OCI-M1 (cell line): ENCODE data around the gene NPAS3.

Source experiments
- DNase-seq: peaks from one replicate; lab custom pipeline; 2025; lab: John Stamatoyannopoulos, UW

Gene NPAS3

DNA sequence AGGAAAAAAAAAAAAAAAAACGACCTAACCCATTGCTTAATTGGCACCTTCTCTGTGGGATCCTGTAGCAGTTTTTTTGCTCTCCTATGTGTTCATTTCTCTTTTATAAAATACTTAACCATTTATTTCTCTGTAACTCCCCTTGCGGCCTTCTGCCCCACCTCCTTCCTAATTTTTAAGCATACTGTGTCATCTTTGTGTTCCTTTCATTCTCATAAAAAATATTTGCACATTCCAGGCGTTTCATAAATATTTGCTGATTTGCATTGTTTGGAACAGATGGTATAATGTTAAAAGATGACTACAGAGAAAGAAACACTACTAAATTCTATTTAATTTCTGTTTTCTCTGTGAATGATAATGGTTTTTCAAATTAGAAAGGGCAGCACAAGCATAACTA, 77.9 kb downstream of the NPAS3 start:
- DNase-seq = no peak

DNA sequence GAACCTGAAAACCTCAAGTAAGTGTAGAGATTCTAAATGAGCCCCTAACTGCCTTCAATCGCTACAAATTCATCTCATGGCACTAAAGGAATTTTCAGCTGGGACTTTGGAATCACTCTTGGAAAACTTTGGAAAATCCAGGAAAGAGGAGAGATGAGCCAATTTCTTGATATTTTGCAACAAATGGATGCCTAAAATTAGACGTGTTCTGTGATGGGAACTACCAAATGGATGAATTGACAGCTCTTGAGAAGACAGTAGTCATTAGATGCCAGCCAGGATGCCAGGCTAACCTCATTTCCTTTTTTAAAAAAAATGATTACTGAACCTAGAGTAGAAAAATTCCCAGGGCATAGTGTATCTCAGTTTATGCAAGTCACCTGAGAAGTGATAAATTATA, 78.3 kb downstream of the NPAS3 start:
- no peak for DNase-seq

DNA sequence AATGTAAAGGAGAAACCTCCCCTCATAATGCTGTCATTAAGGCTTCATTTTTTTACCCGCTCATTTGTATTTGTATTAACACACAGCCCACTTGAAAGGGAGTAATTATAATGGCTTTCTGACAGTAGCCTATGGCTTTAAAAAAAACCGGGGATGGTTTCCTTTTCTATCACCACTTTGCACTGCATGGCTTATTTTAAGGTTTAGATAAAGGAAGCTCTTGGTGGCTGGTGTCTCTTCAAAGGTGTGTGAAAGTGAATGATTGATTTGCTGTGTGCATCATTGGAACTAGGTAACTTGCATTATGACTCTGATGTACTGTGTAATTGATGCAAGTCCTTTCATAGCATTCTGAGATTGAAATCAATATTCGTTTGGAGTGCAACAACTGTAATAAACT, 80.7 kb downstream of the NPAS3 start:
- DNase-seq = no peak

DNA sequence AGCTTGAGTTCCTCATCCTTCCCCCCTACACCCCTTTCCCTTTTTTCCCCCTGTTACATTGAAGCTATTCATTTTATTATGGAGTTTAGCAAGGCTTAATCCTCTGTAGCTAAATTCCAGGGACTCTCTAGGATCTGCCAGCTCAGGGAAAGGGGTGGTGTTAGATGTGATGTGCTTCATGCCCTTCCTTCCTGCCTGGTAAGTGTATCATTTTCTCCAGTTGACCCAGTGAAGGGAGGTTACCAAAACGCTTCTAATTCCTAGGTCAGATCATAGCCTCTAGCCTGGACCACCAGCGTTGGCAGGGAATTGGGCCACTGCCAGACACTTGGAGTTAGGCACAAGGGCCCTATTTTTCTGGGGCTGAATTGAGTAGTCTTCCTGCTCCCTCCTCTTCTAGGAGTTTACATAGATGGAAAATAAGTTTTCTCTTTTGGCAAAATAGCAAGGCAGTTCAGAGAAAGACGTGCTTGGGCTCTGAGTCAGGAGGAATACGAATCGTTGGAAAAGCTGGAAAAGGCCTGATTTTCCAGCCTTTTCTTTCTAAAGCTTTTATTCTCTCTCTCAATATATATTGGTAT, 88.3 kb downstream of the NPAS3 start:
- DNase-seq = no peak

DNA sequence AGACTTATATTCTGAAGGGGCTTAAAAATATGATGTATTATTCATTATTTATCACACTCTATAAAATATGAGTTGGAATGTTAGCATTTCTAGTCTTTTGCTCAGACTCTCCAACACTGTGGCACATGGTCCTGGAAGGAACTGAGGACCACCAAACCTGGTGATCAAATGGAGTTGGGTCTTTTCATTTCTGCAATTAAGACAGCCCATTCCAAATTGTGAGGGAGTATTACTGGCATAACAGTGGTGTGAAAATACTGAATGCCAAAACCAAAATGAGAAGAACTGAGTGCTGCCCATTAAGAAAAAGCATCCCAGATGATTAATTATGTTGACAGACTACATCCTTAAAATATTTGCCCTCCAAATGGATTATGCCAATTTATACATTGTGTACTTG, 90.8 kb downstream of the NPAS3 start:
- DNase-seq = no peak

DNA sequence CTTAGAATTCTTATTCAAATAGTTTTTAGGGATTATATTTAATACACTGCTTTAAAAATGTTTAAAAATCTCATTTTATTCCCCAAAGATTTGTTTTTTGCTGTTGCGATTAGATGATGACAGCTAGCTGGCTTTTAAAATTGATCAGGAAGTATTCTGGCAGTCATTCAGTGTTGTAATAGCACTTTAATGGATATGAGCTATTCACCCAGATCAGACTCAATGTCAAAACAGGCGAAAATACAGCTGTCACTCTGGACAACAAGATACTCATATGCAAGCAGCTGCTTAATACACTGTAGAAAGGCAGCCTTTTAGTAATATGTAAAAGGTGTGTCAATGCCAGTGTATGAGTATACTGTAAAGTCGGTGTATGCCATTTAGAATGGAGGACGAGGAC, 91.7 kb downstream of the NPAS3 start:
- DNase-seq = no peak

DNA sequence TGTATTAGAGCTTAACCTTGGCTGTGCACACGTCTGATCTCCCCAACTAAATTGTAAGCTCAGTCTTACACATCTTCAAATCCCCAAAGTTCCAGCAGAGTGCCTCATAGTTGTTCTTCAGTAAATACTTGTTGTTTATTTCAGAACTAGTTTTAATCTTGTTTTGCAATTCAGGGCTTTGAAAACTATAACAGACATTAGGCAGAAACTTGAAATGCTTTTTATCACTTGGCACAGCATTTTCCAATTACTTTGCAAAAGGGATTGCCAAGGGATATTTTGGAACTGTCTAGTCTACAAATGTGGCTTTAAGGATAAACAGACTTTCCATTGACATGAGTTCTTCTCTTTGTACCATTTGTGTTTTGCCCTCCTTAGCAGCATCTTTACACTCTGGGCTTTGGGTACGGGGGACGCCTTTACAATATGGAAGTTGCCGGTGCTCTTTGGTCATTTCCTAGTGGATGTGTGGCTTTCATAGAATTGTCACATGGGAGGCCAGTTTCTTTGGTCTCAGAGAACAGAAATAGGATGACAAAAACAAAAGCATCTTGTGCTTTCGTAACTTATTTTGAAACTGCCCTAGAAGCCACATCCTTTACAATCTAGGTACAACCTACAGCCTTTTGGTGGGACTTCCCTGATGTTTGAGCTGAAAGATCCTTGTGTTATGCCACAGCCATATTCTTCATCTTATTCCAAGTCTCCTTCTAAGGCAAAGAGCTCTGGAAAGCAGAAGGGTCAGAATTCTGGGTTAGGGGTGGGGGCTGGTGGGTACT, 96.9 kb downstream of the NPAS3 start:
- no peak for DNase-seq

DNA sequence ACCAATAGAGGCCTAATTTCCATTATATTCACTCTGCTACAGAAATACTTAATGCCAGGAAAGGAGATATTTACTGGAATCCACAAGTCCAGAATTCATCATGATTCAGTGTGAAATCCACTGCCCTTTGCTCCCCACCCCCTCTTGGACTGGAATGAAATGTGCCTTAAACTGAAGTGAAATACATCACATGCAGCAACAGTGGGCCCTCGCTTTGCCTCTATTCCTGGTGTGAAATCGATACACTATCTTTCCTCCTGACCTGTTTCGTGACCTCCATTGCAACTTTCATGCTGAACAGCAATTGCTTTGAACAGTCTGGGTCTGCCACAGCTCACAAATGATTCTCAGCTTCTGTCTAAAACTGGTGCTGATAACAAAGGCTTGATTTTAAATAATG, 100.6 kb downstream of the NPAS3 start:
- no peak for DNase-seq

DNA sequence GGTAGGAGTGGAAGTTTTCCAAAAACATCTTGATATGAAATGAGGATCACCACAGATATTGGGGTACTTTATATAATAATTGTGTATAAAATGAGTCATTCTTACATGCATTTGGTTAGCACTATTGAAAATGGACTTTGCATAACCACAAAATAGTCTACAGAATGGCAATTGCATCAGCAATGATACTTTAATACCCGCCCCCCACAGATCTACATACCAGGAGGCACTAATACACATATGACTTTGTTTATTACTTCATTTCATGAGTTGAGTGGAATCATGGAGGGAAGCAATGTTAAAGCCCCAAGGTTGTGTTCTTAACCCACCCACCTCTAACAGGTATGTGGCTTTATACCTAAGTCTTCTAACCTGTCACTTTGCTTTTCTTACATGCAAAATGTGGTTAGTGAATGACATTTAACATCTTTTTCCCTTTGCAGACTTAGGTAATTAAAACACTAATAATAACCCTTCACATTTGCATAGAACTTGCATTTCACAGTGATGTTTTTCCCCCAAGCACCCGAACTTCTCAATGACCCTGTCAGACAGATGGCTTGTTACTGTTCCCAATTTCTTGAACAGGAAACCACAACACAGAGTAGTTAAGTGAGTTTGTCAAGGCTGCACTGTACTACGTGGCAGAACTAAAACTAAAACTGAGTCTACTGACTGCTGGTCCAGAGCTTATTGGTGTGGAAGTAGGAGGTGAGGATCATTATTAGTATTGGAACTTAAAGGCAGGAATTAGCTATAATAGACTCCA, 101.9 kb downstream of the NPAS3 start:
- no peak for DNase-seq

DNA sequence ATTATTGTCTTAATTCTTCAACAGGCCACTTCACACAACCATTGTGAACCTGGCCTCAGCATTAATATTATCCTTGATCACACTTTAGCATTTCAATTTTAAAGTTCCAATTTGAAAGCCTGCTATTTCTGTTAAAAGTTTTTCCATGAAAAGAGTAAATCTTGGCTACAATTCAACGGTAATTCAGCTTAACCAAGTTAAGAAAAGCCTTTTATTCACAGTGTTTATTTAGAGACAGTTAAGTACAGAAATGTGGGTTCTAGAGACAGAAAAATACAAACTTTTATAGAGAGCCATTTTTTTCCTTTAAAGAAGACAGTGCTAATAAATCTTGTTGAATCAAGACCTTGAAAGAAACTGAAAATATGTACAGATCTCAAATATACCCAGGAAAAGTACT, 103.9 kb downstream of the NPAS3 start:
- DNase-seq = no peak

DNA sequence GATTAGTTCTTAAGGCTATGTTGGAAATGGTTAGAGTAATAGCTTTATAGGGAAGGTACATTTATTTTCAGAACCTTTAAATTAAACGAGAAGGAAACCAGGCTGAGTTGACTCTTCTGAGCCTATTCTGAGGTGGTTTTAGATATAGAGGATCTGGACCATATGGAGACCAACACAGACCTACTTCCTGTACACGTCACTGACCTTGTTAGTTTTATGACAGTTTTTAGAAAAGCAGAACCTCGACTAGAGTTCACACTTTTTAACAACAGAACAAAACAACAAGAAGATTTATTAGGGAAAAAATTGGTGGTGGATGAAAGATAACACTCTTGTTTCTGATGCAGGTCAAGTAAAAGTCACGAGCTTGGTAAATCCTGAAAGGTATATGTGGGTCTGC, 107.1 kb downstream of the NPAS3 start:
- no peak for DNase-seq

DNA sequence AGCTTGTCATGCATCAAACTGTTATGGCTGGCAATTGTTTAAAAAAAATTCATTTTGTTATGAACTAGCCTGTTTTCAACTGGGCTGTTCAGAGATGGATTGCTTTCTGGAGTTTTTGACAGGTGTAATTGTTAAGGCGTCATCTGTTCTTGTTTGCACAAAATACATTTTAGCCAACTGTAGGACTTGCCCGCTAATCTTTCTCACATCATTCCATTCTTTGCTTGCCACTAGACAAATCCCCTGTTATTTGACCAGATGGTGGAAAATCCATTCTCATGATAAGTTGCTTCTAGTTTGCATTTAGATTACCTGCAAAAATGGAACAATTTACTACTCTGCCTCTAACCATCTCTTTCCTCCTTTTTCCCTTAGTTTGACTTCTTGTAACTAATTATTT, 114.3 kb downstream of the NPAS3 start:
- no peak for DNase-seq

DNA sequence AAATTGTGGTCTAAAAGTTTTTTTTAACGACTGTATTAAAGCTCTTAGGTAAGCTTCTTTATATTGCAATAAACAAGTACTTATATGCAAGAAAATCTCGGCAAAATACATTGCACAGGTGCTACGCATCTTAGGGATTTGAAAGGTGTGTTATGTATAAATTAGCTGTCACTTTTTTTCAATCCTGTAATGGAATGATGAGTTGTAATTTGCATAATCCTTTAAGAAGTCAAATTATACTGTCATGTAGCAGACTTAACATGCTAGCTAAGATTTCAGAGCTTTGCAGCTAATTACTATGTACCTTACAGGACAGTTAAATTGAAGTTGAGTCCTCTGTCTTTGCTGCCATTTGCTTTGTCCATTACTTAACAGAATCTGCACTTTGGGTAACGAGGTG, 117.5 kb downstream of the NPAS3 start:
- no peak for DNase-seq

DNA sequence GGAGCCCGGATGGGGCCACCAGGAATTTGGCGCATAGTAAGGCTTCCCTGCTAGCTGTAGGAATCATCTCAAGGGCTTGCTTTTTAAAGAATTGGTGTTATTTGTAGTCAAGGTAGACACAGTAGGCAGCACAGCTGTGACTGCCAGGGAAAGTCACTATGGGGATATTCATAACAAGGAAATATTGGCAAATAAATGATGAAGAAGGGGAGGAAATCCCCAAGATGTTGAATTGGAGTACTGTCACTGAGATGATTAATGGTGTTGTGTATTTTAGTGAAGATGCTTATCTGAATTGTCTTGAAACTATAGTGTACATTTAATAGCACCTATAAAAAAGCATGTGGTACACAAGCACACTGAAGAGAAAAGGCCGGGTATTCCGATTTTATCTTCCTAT, 118.9 kb downstream of the NPAS3 start:
- no peak for DNase-seq

DNA sequence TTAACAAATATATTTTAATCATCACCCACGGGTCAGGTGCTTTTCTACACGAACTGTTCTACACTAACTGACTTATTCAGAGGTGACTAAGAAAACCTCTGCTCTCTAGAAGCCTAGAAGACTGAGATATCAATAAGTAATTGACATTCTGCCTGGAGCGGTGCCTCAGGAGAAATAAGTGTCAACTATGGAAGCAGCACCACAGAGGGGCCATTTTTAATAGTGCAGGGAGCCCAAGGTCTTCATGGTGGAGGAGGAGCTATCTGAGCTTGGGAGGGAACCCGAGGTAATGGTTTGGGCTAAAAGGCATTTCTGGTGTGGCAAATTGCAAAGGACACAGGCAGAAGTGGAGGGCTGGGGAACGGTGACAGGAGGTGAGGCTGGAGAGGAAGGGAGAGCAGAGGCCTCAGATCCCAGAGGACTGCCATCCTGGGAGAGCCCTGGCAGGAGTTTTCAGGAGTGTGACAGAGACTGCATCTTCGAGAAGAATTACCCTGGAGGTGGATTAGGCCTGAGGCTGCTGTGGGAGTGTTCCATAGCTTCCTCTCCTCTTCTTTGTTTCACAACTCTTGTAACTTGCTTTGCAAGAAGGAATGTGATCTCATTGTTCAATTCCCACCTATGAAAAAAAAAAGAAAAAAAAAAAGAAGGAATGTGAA, 123.1 kb downstream of the NPAS3 start:
- DNase-seq = peak; percentile 10

DNA sequence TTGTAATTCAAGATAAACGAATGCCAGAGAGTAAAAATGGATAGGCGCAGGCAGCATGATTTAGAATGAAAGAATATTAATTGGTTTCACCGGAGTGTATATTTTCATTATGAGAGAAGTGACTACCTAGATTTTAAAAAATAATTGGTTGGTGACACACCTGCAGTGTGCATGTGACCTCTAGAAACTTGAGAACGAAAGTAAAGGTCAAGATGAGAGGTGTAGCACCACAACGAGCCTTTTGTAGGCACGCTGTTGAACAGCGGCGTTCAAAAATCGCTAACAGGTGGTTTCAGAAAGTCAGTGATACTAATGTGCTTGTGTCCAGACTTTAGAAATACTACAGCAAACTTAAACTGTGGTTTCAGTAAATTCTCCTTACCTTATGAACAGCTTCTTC, 123.8 kb downstream of the NPAS3 start:
- no peak for DNase-seq

DNA sequence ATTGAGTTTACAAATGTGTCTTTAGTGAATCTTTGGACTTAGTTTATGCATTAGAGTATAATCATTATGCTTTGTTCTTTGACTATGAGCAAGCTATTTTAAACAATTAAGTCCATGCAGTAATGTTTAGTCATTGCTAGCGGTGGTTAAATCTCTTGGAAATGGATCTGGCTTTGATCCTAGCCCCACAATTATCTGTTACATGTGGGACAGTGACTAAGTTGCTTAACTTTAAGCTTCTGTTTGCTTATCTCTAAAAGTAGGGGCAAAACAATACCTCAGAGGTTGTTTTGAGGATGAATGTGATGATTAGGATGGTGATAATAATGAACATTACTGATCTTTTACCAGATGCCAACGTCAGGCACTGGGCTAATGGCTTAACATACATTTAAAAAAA, 124.2 kb downstream of the NPAS3 start:
- DNase-seq = no peak

DNA sequence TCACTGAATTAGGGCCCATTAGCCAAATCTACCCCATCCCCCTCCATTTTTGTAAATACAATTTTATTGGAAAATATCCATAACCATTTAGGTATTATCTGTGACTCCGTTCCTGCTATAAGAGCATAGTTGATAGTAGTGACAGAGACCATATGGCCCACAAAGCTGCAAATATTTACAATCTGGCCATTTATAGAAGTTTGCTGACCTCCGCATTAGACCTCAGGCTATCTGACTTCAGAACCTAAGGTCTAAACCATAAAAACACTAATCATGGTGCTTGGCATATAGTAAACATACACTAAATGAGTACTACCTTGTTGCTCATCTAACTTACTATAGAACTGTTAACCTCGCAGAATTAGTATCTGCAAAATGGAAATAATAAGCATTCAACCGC, 124.8 kb downstream of the NPAS3 start:
- DNase-seq = no peak

DNA sequence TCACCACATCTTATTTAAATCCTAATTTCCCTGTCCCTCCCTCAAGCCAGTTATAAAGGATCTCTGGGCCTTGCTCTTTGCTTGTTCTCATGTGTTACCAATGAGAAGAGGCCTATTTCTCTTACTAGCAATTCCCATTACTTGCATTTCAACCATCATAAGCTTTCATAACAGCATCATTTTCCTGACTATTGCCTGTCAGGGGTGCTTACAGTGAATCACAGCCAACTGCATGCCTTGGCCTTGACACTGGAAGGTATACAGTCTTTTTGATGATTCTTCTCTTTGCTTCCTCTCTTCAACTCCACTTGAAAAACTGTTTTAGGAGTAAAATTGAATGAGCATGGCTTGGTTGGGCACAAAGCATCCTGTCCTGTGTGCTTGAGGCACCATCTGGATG, 127.0 kb downstream of the NPAS3 start:
- no peak for DNase-seq

DNA sequence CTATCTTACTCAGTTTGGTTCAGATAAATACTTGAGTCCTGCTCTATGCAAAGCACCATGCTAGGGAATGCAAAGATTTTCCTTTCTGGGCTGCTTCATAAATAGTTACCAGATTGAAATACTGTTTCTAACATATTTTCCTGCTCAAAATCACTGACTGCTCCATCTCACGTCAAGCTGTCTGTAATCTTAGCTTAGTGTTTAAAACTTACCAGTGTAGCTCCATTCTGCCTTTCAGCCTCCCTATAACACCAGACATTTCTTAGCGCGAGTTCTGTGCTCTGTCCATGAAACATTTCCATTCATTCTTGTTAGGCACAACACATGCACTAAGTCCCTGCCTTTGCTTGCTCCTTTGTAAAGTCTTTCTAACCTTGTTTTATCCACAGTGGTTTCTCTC, 129.4 kb downstream of the NPAS3 start:
- DNase-seq = no peak

DNA sequence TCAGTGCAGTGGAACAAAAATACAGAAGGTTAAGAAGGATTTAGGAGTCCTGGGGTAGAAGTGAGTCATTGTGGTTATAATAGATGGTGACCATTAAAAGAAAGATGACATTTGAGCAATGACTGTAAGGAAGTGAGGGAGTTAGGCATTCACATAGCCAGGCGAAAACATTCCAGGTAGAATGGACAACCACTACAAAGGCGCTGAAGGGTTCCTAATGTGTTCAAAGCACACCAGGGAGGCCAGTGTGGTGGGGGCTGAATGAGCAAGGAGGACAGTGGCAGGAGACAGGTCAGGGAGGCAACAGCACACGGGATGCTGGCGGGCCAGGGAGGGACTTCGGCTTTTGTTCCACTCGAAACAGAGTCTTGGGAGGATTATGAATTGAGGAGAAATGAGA, 129.9 kb downstream of the NPAS3 start:
- DNase-seq = no peak

DNA sequence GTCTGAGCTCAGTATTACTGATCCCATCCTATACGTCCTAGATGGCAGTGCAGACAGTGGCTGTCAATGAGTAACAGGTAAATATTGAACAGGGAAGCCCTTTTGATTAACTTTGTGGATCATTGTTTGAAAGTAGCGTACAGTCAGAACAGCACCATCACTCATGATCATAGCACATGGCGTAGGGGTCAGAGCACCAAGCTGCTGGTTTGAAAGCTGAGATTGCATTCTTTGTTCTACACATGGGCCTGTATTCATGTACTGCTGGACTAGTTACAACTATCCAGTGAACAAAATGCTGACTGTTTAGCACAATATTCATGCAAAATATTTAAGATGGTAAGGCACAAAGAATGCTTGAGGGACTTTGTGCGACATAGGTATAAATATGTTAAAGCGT, 131.8 kb downstream of the NPAS3 start:
- no peak for DNase-seq

DNA sequence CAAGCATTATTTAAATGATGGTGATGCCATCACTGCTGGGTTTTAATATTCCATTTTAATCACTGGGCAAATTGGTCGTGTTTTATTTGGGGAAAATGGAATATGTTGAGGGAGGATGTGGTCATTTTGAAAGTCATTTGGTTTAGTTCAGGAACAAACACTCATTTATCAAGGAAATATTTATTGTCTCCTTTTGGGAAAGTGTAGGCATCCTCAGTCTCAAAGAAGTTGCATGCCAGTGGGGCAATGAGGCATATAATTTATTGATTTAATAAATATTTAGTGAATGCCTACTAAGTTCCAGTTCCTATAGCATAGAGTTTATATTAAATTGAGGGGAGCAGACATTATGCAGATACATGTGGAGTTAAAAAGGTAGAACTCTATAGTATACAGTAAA, 134.3 kb downstream of the NPAS3 start:
- no peak for DNase-seq
